ENCODE measurements around the gene CD99L2. TPM values are rescaled to one million over a fixed set of nuclear protein-coding genes. Genes with fewer than 3 reads are reported as not detected.
A peak's percentile ranks its signal among the peaks of the same experiment; 100 is the strongest.

The CD99L2 gene
- total RNA-seq, 6 experiments from 2014 or later, result 25.5 to 53.6 (median 33.0) TPM

DNA sequence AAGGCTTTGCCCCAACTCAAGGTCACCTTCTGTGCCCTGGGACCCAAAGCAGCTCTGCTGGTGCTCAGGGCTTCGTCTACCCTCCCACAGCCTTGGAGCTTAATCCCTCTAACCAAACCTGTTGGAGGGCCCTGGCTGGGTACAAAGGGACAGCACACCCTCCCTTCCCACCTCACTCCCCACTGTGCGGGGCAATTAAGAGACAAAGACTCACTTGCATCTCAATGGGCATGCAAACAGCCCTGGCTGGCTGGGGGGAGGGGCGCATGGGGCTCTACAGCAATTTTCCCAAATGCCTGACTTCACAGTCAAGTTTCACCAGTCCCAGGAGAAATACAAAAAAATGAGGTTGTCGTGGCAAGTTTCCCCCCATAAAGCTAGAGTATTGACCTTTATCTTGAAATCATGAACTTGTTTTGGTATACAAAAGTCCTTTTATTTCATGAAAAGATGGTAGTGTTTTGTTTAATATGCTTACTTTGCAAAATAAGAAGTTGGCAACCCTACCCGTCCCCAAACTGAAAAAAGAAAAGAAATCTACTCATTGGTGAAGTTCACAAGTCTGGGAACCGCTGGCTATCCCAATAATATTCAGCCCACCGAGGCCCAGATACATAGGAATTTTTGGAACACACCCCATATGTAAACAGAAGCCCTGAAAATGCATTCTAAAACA, 4.1 kb upstream of the CD99L2 start:
- Histone ChIP-seq H3K9me3 (no peaks in the 10 kb centered on the region), H3K27ac (no peak overlapping the region), H3K4me3 (no peak overlapping the region), H3K36me3 (no peaks in the 10 kb centered on the region), H3K4me1 (no peaks in the 10 kb centered on the region), H3K27me3 (no peaks in the 10 kb centered on the region)
- 25% methylated on average over 6 of the region's 7 CpGs for WGBS (ENCODE audit: insufficient coverage, low coverage, low lambda C conversion rate, missing lambda C conversion rate)
- no peak for ATAC-seq
- TF ChIP-seq, protein P1, sequence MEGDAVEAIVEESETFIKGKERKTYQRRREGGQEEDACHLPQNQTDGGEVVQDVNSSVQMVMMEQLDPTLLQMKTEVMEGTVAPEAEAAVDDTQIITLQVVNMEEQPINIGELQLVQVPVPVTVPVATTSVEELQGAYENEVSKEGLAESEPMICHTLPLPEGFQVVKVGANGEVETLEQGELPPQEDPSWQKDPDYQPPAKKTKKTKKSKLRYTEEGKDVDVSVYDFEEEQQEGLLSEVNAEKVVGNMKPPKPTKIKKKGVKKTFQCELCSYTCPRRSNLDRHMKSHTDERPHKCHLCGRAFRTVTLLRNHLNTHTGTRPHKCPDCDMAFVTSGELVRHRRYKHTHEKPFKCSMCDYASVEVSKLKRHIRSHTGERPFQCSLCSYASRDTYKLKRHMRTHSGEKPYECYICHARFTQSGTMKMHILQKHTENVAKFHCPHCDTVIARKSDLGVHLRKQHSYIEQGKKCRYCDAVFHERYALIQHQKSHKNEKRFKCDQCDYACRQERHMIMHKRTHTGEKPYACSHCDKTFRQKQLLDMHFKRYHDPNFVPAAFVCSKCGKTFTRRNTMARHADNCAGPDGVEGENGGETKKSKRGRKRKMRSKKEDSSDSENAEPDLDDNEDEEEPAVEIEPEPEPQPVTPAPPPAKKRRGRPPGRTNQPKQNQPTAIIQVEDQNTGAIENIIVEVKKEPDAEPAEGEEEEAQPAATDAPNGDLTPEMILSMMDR (IDR thresholded peaks at IDR 0.05), result no peak
- no peak for TF ChIP-seq POLR2A (IDR thresholded peaks at IDR 0.05)
- intact Hi-C loops (cut with DNase I), result no loop called here
- DNase-seq, result no peak

DNA sequence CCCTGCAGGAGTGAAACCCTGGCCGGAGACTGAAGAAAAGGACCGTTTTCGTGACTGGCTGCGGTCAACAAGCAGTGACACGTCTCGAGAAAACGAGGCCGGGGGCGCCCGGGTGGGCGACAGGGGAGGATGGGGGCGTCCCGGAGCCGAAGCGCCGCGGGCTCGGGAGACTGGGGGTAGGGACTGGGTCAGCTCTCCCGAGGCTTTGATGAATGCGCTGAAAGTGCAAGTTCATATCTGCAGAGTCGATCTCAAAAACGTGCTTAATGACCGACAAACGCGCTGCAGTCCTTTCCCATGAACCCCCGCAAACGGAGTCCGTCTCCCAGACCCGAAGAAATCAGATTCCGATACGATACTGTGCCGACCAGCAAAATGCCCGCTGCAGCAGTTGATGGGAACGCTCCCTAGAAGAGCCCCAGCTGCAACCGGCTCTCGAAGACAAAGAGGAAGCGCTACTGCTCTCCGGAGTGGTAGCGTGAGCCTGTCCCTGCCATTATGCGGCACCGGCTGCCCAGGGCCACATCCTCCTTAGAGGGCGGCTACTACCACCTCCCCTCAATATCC, 806 bp upstream of the CD99L2 start:
- DNase-seq, result peak; percentile 52 to 70 (median 57)
- TF ChIP-seq POLR2A (IDR thresholded peaks at IDR 0.05), result no peak
- TF ChIP-seq, protein P1 (IDR thresholded peaks at IDR 0.05), result no peak
- 33% methylated on average over 29 of the region's 42 CpGs for WGBS (ENCODE audit: insufficient coverage, low coverage, low lambda C conversion rate, missing lambda C conversion rate)
- no peaks in the 10 kb centered on the region for H3K27me3 ChIP-seq
- H3K27ac ChIP-seq, result peak overlapping the region; percentile 54 to 78 (median 67)
- peak; percentile 38 to 51 (median 46) for ATAC-seq
- H3K4me1 ChIP-seq, result no peaks in the 10 kb centered on the region
- H3K36me3 ChIP-seq, result no peaks in the 10 kb centered on the region
- intact Hi-C loops (cut with DNase I), result no loop called here
- peak overlapping the region; percentile 49 to 60 (median 58) for H3K4me3 ChIP-seq
- H3K9me3 ChIP-seq, result no peaks in the 10 kb centered on the region

DNA sequence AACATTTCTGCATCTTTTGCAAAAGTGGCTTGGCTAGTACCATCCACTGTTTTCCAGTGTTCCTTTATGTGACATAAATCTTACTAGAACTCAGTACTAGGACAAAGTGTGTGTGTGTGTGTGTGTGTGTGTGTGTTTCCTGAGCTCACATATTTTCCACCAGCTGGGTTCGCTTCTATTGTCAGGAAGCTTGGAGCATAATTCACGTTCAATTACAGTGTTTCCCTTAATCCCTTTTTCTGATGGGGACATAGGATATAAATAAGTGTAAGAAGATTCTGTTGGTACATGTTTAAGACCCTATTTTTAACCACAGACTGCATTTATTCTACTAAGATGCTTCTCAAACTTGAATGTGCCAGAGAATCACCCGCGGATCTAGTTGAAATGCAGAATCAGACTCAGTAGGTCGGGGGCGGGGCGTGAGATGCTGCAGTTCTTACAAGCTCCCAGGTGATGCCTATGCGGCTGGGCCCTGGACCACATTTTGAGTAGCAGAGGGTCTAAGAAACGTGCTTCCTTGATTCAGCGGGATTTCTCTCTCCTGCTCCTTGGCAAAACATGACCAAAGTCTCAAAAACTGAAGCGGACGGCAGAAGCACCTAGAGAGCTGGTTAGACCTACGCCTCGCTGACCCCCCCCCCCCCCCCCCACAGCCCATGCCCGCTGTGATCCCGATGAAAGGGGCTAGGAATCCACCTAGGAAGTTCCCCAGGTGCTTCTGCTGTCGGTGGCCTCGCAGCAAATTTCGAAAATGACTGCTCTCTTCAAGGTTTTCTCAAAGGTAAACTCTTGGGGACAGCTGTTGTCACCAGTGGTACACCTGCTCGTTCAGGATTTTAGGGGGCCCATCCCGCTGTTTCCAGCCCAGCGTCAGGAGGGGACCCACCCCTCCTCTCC, 797 bp downstream of the CD99L2 start:
- H3K27me3 ChIP-seq, result no peaks in the 10 kb centered on the region
- H3K9me3 ChIP-seq, result no peaks in the 10 kb centered on the region
- DNase-seq, result peak in 2 of 3 donors; percentile 41 to 45
- H3K4me1 ChIP-seq, result no peaks in the 10 kb centered on the region
- peak overlapping the region; percentile 49 to 60 (median 58) for H3K4me3 ChIP-seq
- WGBS (ENCODE audit: insufficient coverage, low coverage, low lambda C conversion rate, missing lambda C conversion rate), result 20% methylated on average over 8 of the region's 22 CpGs
- no peak for ATAC-seq
- peak overlapping the region; percentile 60 to 67 (median 64) for H3K27ac ChIP-seq
- no peaks in the 10 kb centered on the region for H3K36me3 ChIP-seq
- TF ChIP-seq POLR2A (IDR thresholded peaks at IDR 0.05), result no peak
- TF ChIP-seq, protein P1 (IDR thresholded peaks at IDR 0.05), result no peak
- intact Hi-C loops (cut with DNase I), result no loop called here

DNA sequence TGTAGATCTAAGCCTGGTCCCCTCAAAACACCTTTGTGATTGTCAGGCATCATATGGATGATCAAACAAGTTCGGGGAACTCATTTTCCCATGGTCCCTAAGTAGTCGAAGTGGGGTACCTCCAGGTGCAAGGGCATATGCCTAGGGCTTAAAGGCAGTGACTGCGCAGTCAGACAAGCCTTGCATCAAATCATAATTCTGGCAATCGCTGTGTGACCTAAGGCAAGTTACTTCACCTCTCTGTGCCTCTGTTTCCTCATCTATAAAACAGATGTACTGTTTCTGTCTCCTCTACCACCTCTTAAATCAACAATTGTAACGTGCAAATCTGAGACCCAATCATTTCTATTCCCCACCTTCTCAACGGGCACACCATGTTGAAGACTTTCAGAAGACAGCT, 1.8 kb downstream of the CD99L2 start:
- 72% methylated on average over 5 of the region's 6 CpGs for WGBS (ENCODE audit: insufficient coverage, low coverage, low lambda C conversion rate, missing lambda C conversion rate)
- no peak for ATAC-seq
- TF ChIP-seq POLR2A (IDR thresholded peaks at IDR 0.05), result no peak
- TF ChIP-seq, protein P1 (IDR thresholded peaks at IDR 0.05), result no peak

More for the DNA sequence above, 1.8 kb downstream of the CD99L2 start:
- no peaks in the 10 kb centered on the region for H3K36me3 ChIP-seq
- H3K4me3 ChIP-seq, result no peak overlapping the region
- no peaks in the 10 kb centered on the region for H3K27me3 ChIP-seq
- no peaks in the 10 kb centered on the region for H3K4me1 ChIP-seq
- H3K9me3 ChIP-seq, result no peaks in the 10 kb centered on the region
- no peak for DNase-seq
- intact Hi-C loops (cut with DNase I), result no loop called here
- no peak overlapping the region for H3K27ac ChIP-seq
